Upper lobe of left lung (tissue), 4 donors: ENCODE measurements around the gene MAP2.

Experiments
- CTCF ChIP-seq, 6 experiments: fragments of 450-650 bp in 4 of 6; fragments of 200-600 bp in 2 of 6; sonication (generic) in 2 of 6; IDR thresholded peaks; one replicate each; pipeline ENCODE4 v1.5.1; 2016 to 2019; ENCODE audit warnings: antibody characterized with exemption in 6 of 6
- EP300 ChIP-seq, 4 donors: sonication (generic); formaldehyde crosslinking; IDR thresholded peaks; one replicate each; pipeline ENCODE4 v1.5.1; 2017; ENCODE audit warnings: antibody characterized with exemption in 4 of 4, control low read depth in 2 of 4
- POLR2A ChIP-seq, 4 donors: fragments of 450-650 bp; IDR thresholded peaks; one replicate each; pipeline ENCODE4 v1.5.1; 2016 to 2017; ENCODE audit warnings: antibody characterized with exemption in 4 of 4, mild to moderate bottlenecking in 2 of 4
- POLR2AphosphoS5 ChIP-seq, 2 donors: sonication (generic); formaldehyde crosslinking; IDR thresholded peaks; one replicate each; pipeline ENCODE4 v1.5.1; 2017; ENCODE audit warnings: antibody characterized with exemption in 2 of 2

DNA sequence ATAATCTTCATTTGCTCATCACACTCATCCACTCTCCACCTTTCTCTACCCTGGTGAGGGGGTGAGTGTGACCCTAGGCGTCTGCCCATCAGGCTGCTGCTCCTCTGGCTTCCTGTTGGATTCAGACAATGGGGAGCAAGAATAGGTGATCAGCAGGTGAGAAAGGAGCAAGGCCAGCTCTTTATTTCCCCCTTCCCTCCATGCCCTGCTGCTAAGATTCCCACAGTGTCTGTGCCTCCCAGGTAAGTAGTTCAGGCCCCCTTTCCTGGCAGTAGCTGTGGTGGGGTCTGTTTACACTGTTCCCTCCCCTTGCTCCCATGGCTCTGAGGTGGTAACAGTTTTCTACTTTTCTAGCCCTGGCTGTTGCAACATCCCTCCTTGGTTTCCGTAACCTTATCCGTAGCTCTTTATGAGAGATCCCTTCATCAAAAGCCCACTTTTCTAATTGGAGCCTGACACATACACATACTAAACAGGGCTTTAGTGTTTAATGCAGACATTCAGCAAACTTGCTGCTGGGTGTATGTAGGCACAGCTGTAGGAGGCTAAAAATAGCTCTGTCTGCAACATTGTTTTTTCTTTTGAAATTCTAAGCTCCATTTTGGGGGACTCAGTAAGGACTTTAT is 27.5 kb downstream of the MAP2 start:
- TF ChIP-seq CTCF (IDR thresholded peaks at IDR 0.05) (no peak), EP300 (IDR thresholded peaks at IDR 0.05) (no peak), POLR2A (IDR thresholded peaks at IDR 0.05) (no peak), POLR2AphosphoS5 (IDR thresholded peaks at IDR 0.05) (no peak)
